ENCODE measurements around the gene ZMPSTE24. TPM values are rescaled to one million over a fixed set of nuclear protein-coding genes. Genes with fewer than 3 reads are reported as not detected.
A peak's percentile ranks its signal among the peaks of the same experiment; 100 is the strongest.

ZMPSTE24 gene
- total and polyA plus RNA-seq, 11 donors: 20.3 to 45.8 (median 31.7) TPM

- Histone ChIP-seq H3K27ac (no peak overlapping the region), H3K36me3 (no peaks in the 10 kb centered on the region), H3K4me1 (peaks cover 0 to 4% (median 0%) of the 10 kb centered on the region in 12 donors), H3K27me3 (peaks cover 0 to 14% (median 0%) of the 10 kb centered on the region in 9 donors), H3K4me3 (no peak overlapping the region), H3K9me3 (no peaks in the 10 kb centered on the region)
- TF ChIP-seq POLR2A (IDR thresholded peaks at IDR 0.05) (no peak), CTCF (IDR thresholded peaks at IDR 0.05) (peak in 1 of 12 donors; percentile 1)
- intact Hi-C loops (cut with DNase I): no loop called here
- 59 to 90% (median 83%) methylated on average over 2 of the region's 2 CpGs for WGBS, 4 donors
- DNase-seq (no peak), ATAC-seq (no peak)
Observed at GRCh38 chr1:40305871-40306270, 47.8 kb downstream of the ZMPSTE24 start.

- H3K27me3 ChIP-seq: peaks cover 0 to 14% (median 0%) of the 10 kb centered on the region in 9 donors
- no peak overlapping the region for H3K4me3 ChIP-seq
- TF ChIP-seq POLR2A (IDR thresholded peaks at IDR 0.05) (no peak), CTCF (IDR thresholded peaks at IDR 0.05) (no peak)
- no peak overlapping the region for H3K27ac ChIP-seq
- no peaks in the 10 kb centered on the region for H3K9me3 ChIP-seq
- DNase-seq (no peak), ATAC-seq (no peak)
- WGBS, 4 donors: 90 to 97% (median 91%) methylated on average over 4 of the region's 4 CpGs
- peaks cover 0 to 4% (median 0%) of the 10 kb centered on the region in 12 donors for H3K4me1 ChIP-seq
- H3K36me3 ChIP-seq: no peaks in the 10 kb centered on the region
- intact Hi-C loops (cut with DNase I): no loop called here
Observed at GRCh38 chr1:40306296-40306695, 48.3 kb downstream of the ZMPSTE24 start.

GRCh38 chr1:40307186-40307585 is 49.1 kb downstream of the ZMPSTE24 start:
- H3K36me3 ChIP-seq: no peaks in the 10 kb centered on the region

More at GRCh38 chr1:40307186-40307585, 49.1 kb downstream of the ZMPSTE24 start:
- DNase-seq (no peak), ATAC-seq (no peak)
- intact Hi-C loops (cut with DNase I): no loop called here
- Histone ChIP-seq H3K27me3 (peaks cover 0 to 14% (median 0%) of the 10 kb centered on the region in 9 donors), H3K4me1 (peaks cover 0 to 4% (median 0%) of the 10 kb centered on the region in 12 donors), H3K4me3 (no peak overlapping the region), H3K9me3 (no peaks in the 10 kb centered on the region), H3K27ac (no peak overlapping the region)
- 85 to 94% (median 92%) methylated on average over 5 to 6 of the region's 6 CpGs for WGBS, 4 donors
- TF ChIP-seq CTCF (IDR thresholded peaks at IDR 0.05): no peak
